Measurements from ENCODE around the gene PRKG1. TPM values are rescaled to one million over a fixed set of nuclear protein-coding genes. Genes with fewer than 3 reads are reported as not detected.
"Not testable (repeated sequence)": the region's sequence is repeated elsewhere in the genome, so short reads cannot be mapped to it uniquely, and the experiment has no call there.

The PRKG1 gene
- total RNA-seq, 1 experiment from 2014 or later, result 0.21 TPM

- no peaks in the 10 kb centered on the region for H3K9me3 Mint-ChIP-seq (ENCODE audit: low read depth, unreplicated experiment)
- CTCF ChIA-PET, result interaction anchor here (0.6 kb wide), 1 partner anchor 1527 kb away, joined by 10 read pairs; no protein-coding TSS in a partner anchor
- peaks cover 13% of the 10 kb centered on the region for H3K27me3 Mint-ChIP-seq (ENCODE audit: unreplicated experiment)
- no peak for TF ChIP-seq CTCF (IDR thresholded peaks at IDR 0.05; ENCODE audit: unreplicated experiment)
- no TSS peak for BruUV-seq (replicated peaks)
- H3K4me3 Mint-ChIP-seq (ENCODE audit: low read depth, unreplicated experiment), result no peak overlapping the region
- no peak overlapping the region for H3K27ac Mint-ChIP-seq (ENCODE audit: unreplicated experiment)
- no peaks in the 10 kb centered on the region for H3K4me1 Mint-ChIP-seq (ENCODE audit: low read depth, unreplicated experiment)
- DNase-seq, result no peak
- no peaks in the 10 kb centered on the region for H3K36me3 Mint-ChIP-seq (ENCODE audit: insufficient read depth, unreplicated experiment)
- intact Hi-C loops (cut with micrococcal nuclease; ENCODE audit: unreplicated experiment), result no loop called here
Observed at GRCh38 chr10:51269821-51270220, 195.5 kb downstream of the PRKG1 start.

GRCh38 chr10:51270936-51271530 is 196.7 kb downstream of the PRKG1 start:
- BruUV-seq (replicated peaks), result no TSS peak
- H3K4me3 Mint-ChIP-seq (ENCODE audit: low read depth, unreplicated experiment), result no peak overlapping the region
- H3K36me3 Mint-ChIP-seq (ENCODE audit: insufficient read depth, unreplicated experiment), result no peaks in the 10 kb centered on the region
- no peaks in the 10 kb centered on the region for H3K4me1 Mint-ChIP-seq (ENCODE audit: low read depth, unreplicated experiment)
- no peak for DNase-seq
- peaks cover 13% of the 10 kb centered on the region for H3K27me3 Mint-ChIP-seq (ENCODE audit: unreplicated experiment)
- intact Hi-C loops (cut with micrococcal nuclease; ENCODE audit: unreplicated experiment), result no loop called here
- no peak for TF ChIP-seq CTCF (IDR thresholded peaks at IDR 0.05; ENCODE audit: unreplicated experiment)
- H3K9me3 Mint-ChIP-seq (ENCODE audit: low read depth, unreplicated experiment), result no peaks in the 10 kb centered on the region
- no peak overlapping the region for H3K27ac Mint-ChIP-seq (ENCODE audit: unreplicated experiment)
- CTCF ChIA-PET, result no interaction called here

- intact Hi-C loops (cut with micrococcal nuclease; ENCODE audit: unreplicated experiment); H3K27ac Mint-ChIP-seq (ENCODE audit: unreplicated experiment); H3K4me3 Mint-ChIP-seq (ENCODE audit: low read depth, unreplicated experiment); DNase-seq; CTCF ChIA-PET; H3K9me3 Mint-ChIP-seq (ENCODE audit: low read depth, unreplicated experiment); H3K4me1 Mint-ChIP-seq (ENCODE audit: low read depth, unreplicated experiment); H3K36me3 Mint-ChIP-seq (ENCODE audit: insufficient read depth, unreplicated experiment); BruUV-seq (replicated peaks): not testable (repeated sequence)
- peaks cover 13% of the 10 kb centered on the region for H3K27me3 Mint-ChIP-seq (ENCODE audit: unreplicated experiment)
Observed at GRCh38 chr10:51272099-51272498, 197.8 kb downstream of the PRKG1 start.

- DNase-seq, result no peak
- Mint-ChIP-seq H3K9me3 (ENCODE audit: low read depth, unreplicated experiment) (no peaks in the 10 kb centered on the region), H3K4me3 (ENCODE audit: low read depth, unreplicated experiment) (no peak overlapping the region), H3K27ac (ENCODE audit: unreplicated experiment) (no peak overlapping the region), H3K27me3 (ENCODE audit: unreplicated experiment) (peaks cover 10% of the 10 kb centered on the region), H3K36me3 (ENCODE audit: insufficient read depth, unreplicated experiment) (no peaks in the 10 kb centered on the region), H3K4me1 (ENCODE audit: low read depth, unreplicated experiment) (no peaks in the 10 kb centered on the region)
- intact Hi-C loops (cut with micrococcal nuclease; ENCODE audit: unreplicated experiment), result no loop called here
- no TSS peak for BruUV-seq (replicated peaks)
- CTCF ChIA-PET, result interaction anchor here (0.7 kb wide), 1 partner anchor 139 kb away, joined by 3 read pairs; no protein-coding TSS in a partner anchor
- no peak for TF ChIP-seq CTCF (IDR thresholded peaks at IDR 0.05; ENCODE audit: unreplicated experiment)
Observed at GRCh38 chr10:51272555-51272954, 198.3 kb downstream of the PRKG1 start.

- DNase-seq, result no peak
- no peak for TF ChIP-seq CTCF (IDR thresholded peaks at IDR 0.05; ENCODE audit: unreplicated experiment)
- H3K4me3 Mint-ChIP-seq (ENCODE audit: low read depth, unreplicated experiment), result no peak overlapping the region
- BruUV-seq (replicated peaks), result no TSS peak
- intact Hi-C loops (cut with micrococcal nuclease; ENCODE audit: unreplicated experiment), result no loop called here
- CTCF ChIA-PET, result interaction anchor here (0.6 kb wide), 1 partner anchor 108 kb away, joined by 3 read pairs; no protein-coding TSS in a partner anchor
- H3K27me3 Mint-ChIP-seq (ENCODE audit: unreplicated experiment), result no peaks in the 10 kb centered on the region
- no peak overlapping the region for H3K27ac Mint-ChIP-seq (ENCODE audit: unreplicated experiment)
- H3K4me1 Mint-ChIP-seq (ENCODE audit: low read depth, unreplicated experiment), result no peaks in the 10 kb centered on the region
- H3K9me3 Mint-ChIP-seq (ENCODE audit: low read depth, unreplicated experiment), result no peaks in the 10 kb centered on the region
- H3K36me3 Mint-ChIP-seq (ENCODE audit: insufficient read depth, unreplicated experiment), result no peaks in the 10 kb centered on the region
Observed at GRCh38 chr10:51273574-51273973, 199.3 kb downstream of the PRKG1 start.

GRCh38 chr10:51276097-51276496 is 201.8 kb downstream of the PRKG1 start:
- DNase-seq; intact Hi-C loops (cut with micrococcal nuclease; ENCODE audit: unreplicated experiment); H3K27me3 Mint-ChIP-seq (ENCODE audit: unreplicated experiment); H3K36me3 Mint-ChIP-seq (ENCODE audit: insufficient read depth, unreplicated experiment); CTCF ChIA-PET; H3K4me1 Mint-ChIP-seq (ENCODE audit: low read depth, unreplicated experiment); H3K9me3 Mint-ChIP-seq (ENCODE audit: low read depth, unreplicated experiment); H3K4me3 Mint-ChIP-seq (ENCODE audit: low read depth, unreplicated experiment); BruUV-seq (replicated peaks); H3K27ac Mint-ChIP-seq (ENCODE audit: unreplicated experiment): not testable (repeated sequence)

- H3K4me1 Mint-ChIP-seq (ENCODE audit: low read depth, unreplicated experiment); H3K27me3 Mint-ChIP-seq (ENCODE audit: unreplicated experiment); H3K36me3 Mint-ChIP-seq (ENCODE audit: insufficient read depth, unreplicated experiment); H3K4me3 Mint-ChIP-seq (ENCODE audit: low read depth, unreplicated experiment); H3K9me3 Mint-ChIP-seq (ENCODE audit: low read depth, unreplicated experiment); intact Hi-C loops (cut with micrococcal nuclease; ENCODE audit: unreplicated experiment); DNase-seq; H3K27ac Mint-ChIP-seq (ENCODE audit: unreplicated experiment); BruUV-seq (replicated peaks); CTCF ChIA-PET: not testable (repeated sequence)
Observed at GRCh38 chr10:51281387-51281786, 207.1 kb downstream of the PRKG1 start.
